Endodermal cell (in vitro differentiated cells): ENCODE results near the gene CDHR3. TPM values are rescaled to one million over a fixed set of nuclear protein-coding genes. Genes with fewer than 3 reads are reported as not detected.

ENCODE experiments used
- DNase-seq: peaks from one replicate; pipeline ENCODE4 v3.0.0-alpha.2; 2017
- H3K27ac ChIP-seq: 2 replicates; pipeline ENCODE4 v1.5.1; 2013; ENCODE audit warnings: mild to moderate bottlenecking, low read depth, low read length, moderate library complexity
- H3K27me3 ChIP-seq: 2 replicates; pipeline ENCODE4 v1.6.1; 2013; ENCODE audit warnings: mild to moderate bottlenecking, low read length, moderate library complexity; ENCODE audit not compliant: insufficient read depth, control insufficient read depth, poor library complexity, severe bottlenecking
- H3K36me3 ChIP-seq: 2 replicates; pipeline ENCODE4 v1.7.0; 2013; ENCODE audit warnings: mild to moderate bottlenecking, low read length, moderate library complexity; ENCODE audit not compliant: control insufficient read depth, insufficient read depth
- H3K4me1 ChIP-seq: one replicate; pipeline ENCODE4 v1.7.0; 2013; ENCODE audit warnings: low read length; ENCODE audit not compliant: control insufficient read depth, insufficient read depth
- H3K4me3 ChIP-seq: 2 replicates; pipeline ENCODE4 v1.5.1; 2013; ENCODE audit warnings: mild to moderate bottlenecking, low read length, moderate library complexity
- H3K9ac ChIP-seq: 2 replicates; pipeline ENCODE4 v1.6.1; 2013; ENCODE audit warnings: mild to moderate bottlenecking, low read length, moderate library complexity; ENCODE audit not compliant: poor library complexity, severe bottlenecking; ENCODE audit errors: extremely low read depth
- H3K9me3 ChIP-seq: 2 replicates; pipeline ENCODE4 v1.6.1; 2013; ENCODE audit warnings: mild to moderate bottlenecking, low read length, moderate library complexity; ENCODE audit not compliant: control insufficient read depth
- H3K27ac Mint-ChIP-seq: 2 replicates; pipeline ENCODE4 v1.8.0; 2020; ENCODE audit warnings: mixed read lengths
- H3K27me3 Mint-ChIP-seq: 2 replicates; pipeline ENCODE4 v1.8.0; 2021; ENCODE audit warnings: mild to moderate bottlenecking, mixed read lengths; ENCODE audit not compliant: insufficient read depth
- H3K36me3 Mint-ChIP-seq: 2 replicates; pipeline ENCODE4 v1.8.0; 2020; ENCODE audit warnings: low read depth, mixed read lengths
- H3K4me1 Mint-ChIP-seq: 2 replicates; pipeline ENCODE4 v1.8.0; 2020; ENCODE audit warnings: mixed read lengths
- H3K4me3 Mint-ChIP-seq: 2 replicates; pipeline ENCODE4 v1.8.0; 2020; ENCODE audit warnings: mild to moderate bottlenecking, moderate library complexity, mixed read lengths
- H3K9me3 Mint-ChIP-seq: 2 replicates; pipeline ENCODE4 v1.8.0; 2020; ENCODE audit warnings: mild to moderate bottlenecking, mixed read lengths
- WGBS, 2 experiments: methylation state at CpG; one replicate each; pipeline versions ENCODE4 v1.1.5 to v1.1.7; 2013; ENCODE audit warnings: missing lambda C conversion rate in 2 of 2, mixed read lengths in 1 of 2; ENCODE audit not compliant: insufficient coverage in 1 of 2, insufficient read length in 1 of 2; 5-methylcytosine and 5-hydroxymethylcytosine counted together
- total RNA-seq, 2 donors: library from RNA; stranded (reverse); fragmentation: NEBNext Ultra II Directional in 1 of 2; extraction: Animal tissue kit (Norgen Biotek cat#: 25700) in 1 of 2; gene quantifications; 2 replicates in 1 of 2; 3 replicates in 1 of 2; pipeline ENCODE4 v1.2.1, GENCODE V29; 2021
- TF ChIP-seq, protein P1 (sequence below): fragments of 200-600 bp; sonication (generic); conservative IDR thresholded peaks from 2 replicates; pipeline ENCODE4 v1.5.0; 2021; ENCODE audit warnings: antibody characterized with exemption, mild to moderate bottlenecking

The CDHR3 gene
- total RNA-seq, 2 donors from 2014 or later, result 7.5 to 16.1 TPM

DNA sequence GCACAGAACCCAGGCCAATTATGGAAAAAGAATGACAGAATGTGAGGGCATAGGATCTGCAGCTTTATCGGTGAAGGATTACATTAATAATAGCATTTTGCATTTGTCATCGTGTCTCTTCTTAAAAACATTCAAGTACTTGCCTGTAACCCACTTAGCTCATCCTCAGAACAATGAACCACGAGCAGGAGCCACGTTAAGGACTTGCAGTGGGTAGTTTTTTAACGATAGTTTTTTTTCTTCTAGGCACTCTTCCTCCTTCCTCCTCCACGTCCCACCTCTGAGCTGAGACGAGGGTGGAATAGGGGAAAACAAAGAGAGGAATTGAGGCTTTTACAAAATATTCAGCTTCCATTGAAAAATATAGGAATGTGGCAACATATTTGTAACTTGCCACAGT lies 27.1 kb downstream of the CDHR3 start:
- Histone ChIP-seq H3K9ac (no peak overlapping the region), H3K36me3 (no peaks in the 10 kb centered on the region), H3K4me1 (peaks cover 9% of the 10 kb centered on the region), H3K27ac (no peak overlapping the region), H3K4me3 (no peak overlapping the region), H3K27me3 (no peaks in the 10 kb centered on the region), H3K9me3 (no peaks in the 10 kb centered on the region)
- DNase-seq, result no peak
- peaks cover 35% of the 10 kb centered on the region for H3K4me1 Mint-ChIP-seq
- no peaks in the 10 kb centered on the region for H3K9me3 Mint-ChIP-seq
- no peaks in the 10 kb centered on the region for H3K36me3 Mint-ChIP-seq
- TF ChIP-seq, protein P1, sequence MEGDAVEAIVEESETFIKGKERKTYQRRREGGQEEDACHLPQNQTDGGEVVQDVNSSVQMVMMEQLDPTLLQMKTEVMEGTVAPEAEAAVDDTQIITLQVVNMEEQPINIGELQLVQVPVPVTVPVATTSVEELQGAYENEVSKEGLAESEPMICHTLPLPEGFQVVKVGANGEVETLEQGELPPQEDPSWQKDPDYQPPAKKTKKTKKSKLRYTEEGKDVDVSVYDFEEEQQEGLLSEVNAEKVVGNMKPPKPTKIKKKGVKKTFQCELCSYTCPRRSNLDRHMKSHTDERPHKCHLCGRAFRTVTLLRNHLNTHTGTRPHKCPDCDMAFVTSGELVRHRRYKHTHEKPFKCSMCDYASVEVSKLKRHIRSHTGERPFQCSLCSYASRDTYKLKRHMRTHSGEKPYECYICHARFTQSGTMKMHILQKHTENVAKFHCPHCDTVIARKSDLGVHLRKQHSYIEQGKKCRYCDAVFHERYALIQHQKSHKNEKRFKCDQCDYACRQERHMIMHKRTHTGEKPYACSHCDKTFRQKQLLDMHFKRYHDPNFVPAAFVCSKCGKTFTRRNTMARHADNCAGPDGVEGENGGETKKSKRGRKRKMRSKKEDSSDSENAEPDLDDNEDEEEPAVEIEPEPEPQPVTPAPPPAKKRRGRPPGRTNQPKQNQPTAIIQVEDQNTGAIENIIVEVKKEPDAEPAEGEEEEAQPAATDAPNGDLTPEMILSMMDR, result no peak
- H3K27me3 Mint-ChIP-seq, result no peaks in the 10 kb centered on the region
- H3K27ac Mint-ChIP-seq, result no peak overlapping the region
- 80 to 82% methylated on average over 2 to 7 of the region's 7 CpGs for WGBS, 2 experiments
- H3K4me3 Mint-ChIP-seq, result no peak overlapping the region

DNA sequence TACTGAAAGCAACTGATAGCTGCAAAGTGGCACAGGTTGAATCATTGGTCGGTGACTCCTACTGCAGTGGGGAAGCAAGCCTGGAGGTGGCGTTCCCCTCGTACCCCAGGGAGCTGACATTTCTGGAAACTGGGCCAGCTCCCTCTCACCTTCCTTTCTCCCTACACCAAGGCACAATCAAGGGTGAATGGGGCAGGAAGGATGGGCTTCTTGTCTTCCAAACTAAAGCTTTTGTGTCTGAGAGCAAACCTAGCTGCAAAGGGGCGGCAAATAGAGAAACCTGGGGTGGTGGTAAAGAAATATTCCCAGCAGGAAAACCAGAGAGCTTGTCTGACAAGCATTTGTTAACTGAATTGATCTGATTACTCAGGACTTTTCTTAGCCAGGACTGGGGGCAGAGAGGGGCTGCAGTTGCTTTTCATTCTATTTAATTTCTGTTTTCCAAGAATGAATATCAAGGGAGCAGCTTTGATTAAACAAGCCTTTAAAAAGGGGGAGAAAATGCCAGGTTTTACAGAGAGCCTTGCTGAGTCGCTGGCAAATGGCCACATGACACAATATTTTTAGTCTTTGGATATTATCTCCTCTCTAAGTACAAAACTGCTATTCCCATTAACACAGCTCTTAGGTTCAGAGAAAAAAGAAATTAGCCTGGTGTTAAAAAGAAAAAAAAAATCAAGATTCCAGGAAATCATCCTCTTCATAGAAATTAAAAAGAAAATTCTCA lies 27.8 kb downstream of the CDHR3 start:
- Histone ChIP-seq H3K4me3 (no peak overlapping the region), H3K9me3 (no peaks in the 10 kb centered on the region), H3K9ac (no peak overlapping the region), H3K27me3 (no peaks in the 10 kb centered on the region), H3K36me3 (no peaks in the 10 kb centered on the region), H3K4me1 (peaks cover 6% of the 10 kb centered on the region), H3K27ac (peak overlapping the region; percentile 7)
- peaks cover 29% of the 10 kb centered on the region for H3K4me1 Mint-ChIP-seq
- H3K27ac Mint-ChIP-seq, result peak overlapping the region; percentile 85
- no peaks in the 10 kb centered on the region for H3K36me3 Mint-ChIP-seq
- WGBS, 2 experiments, result 22 to 33% methylated on average over 1 to 5 of the region's 5 CpGs
- H3K4me3 Mint-ChIP-seq, result no peak overlapping the region
- H3K9me3 Mint-ChIP-seq, result no peaks in the 10 kb centered on the region
- no peaks in the 10 kb centered on the region for H3K27me3 Mint-ChIP-seq
- TF ChIP-seq, protein P1, result peak; percentile 68
- DNase-seq, result peak; percentile 89

DNA sequence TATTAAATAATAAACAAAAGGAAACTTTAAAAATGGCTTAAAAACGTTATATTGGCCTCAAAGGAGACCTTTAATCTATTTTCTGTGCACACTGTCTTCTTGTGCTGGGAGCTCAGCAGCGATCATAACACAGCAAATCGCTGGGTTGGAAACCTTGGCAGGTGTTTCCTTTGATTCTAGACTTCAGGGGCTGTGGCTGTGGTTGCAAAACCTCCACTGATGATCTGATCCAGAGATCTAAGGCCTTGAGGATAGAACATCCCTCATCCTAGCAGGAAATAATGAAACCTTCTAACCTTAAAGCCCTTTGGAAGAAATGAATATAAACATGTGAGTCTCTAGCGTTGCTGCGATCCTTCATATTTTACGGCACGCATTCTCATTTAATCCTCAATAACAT lies 29.8 kb downstream of the CDHR3 start:
- 89 to 91% methylated on average over 7 of the region's 7 CpGs for WGBS, 2 experiments
- no peak overlapping the region for H3K27ac Mint-ChIP-seq
- no peaks in the 10 kb centered on the region for H3K36me3 ChIP-seq

More for the DNA sequence above, 29.8 kb downstream of the CDHR3 start:
- Histone ChIP-seq H3K9ac (no peak overlapping the region), H3K9me3 (no peaks in the 10 kb centered on the region), H3K4me1 (peaks cover 6% of the 10 kb centered on the region), H3K27me3 (no peaks in the 10 kb centered on the region), H3K4me3 (no peak overlapping the region), H3K27ac (no peak overlapping the region)
- Mint-ChIP-seq H3K4me3 (no peak overlapping the region), H3K4me1 (peaks cover 21% of the 10 kb centered on the region), H3K9me3 (no peaks in the 10 kb centered on the region), H3K27me3 (no peaks in the 10 kb centered on the region), H3K36me3 (no peaks in the 10 kb centered on the region)
- TF ChIP-seq, protein P1, result no peak
- DNase-seq, result no peak
